ENCODE measurements around the gene RNASE9. TPM values are rescaled to one million over a fixed set of nuclear protein-coding genes. Genes with fewer than 3 reads are reported as not detected.

RNASE9 gene
- polyA plus RNA-seq, 2 of the 4 experiments (the other 2 are of a cell fraction), result not detected

GRCh38 chr14:20609215-20610001 is 48.6 kb upstream of the RNASE9 start:
- under 1% methylated on average over 25 of the region's 44 CpGs for WGBS (ENCODE audit: missing lambda C conversion rate)
- no peak for TF ChIP-seq FOSL2 (IDR thresholded peaks at IDR 0.05)
- TF ChIP-seq FOSL2 (CRISPR knock-in tag; IDR thresholded peaks at IDR 0.05), result no peak
- TF ChIP-seq SMC3 (IDR thresholded peaks at IDR 0.05), result peak; percentile 92
- TF ChIP-seq EHF (CRISPR knock-in tag; IDR thresholded peaks at IDR 0.05), result no peak
- no peak for TF ChIP-seq HOXB13 (CRISPR knock-in tag; IDR thresholded peaks at IDR 0.05; ENCODE audit: low read depth)
- no peak for TF ChIP-seq GATA3 (IDR thresholded peaks at IDR 0.05; ENCODE audit: borderline replicate concordance)
- 0 out of 2 replicates have a peak, but pooled peaks have one; percentile 74 for TF ChIP-seq HMGXB4 (CRISPR knock-in tag; IDR thresholded peaks at IDR 0.05; ENCODE audit: borderline replicate concordance)
- no peak for TF ChIP-seq ESRRA (IDR thresholded peaks at IDR 0.05; ENCODE audit: borderline replicate concordance, low read length)
- peak; percentile 100 for TF ChIP-seq CTCF (IDR thresholded peaks at IDR 0.05)
- no peak for TF ChIP-seq KDM1A (IDR thresholded peaks at IDR 0.05; ENCODE audit: low read depth)
- peak in 1 of 2 experiments; percentile 19; a peak in 1 of 5 replicates for TF ChIP-seq JUN (IDR thresholded peaks at IDR 0.05)
- no peak for TF ChIP-seq USF2 (IDR thresholded peaks at IDR 0.05)
- no peak for TF ChIP-seq POLR2A (IDR thresholded peaks at IDR 0.05; ENCODE audit: low read length)
- TF ChIP-seq EP300 (IDR thresholded peaks at IDR 0.05), result no peak
- no peak for TF ChIP-seq RFX5 (IDR thresholded peaks at IDR 0.05)
- TF ChIP-seq KDM5A (IDR thresholded peaks at IDR 0.05), result peak; percentile 69
- TF ChIP-seq RAD21 (conservative IDR thresholded peaks at IDR 0.05 in 1 of 2, IDR thresholded peaks at IDR 0.05 in 1 of 2), result peak; percentile 93 to 98
- peak in 1 of 2 experiments; percentile 17; a peak in 1 of 4 replicates for TF ChIP-seq CEBPB (IDR thresholded peaks at IDR 0.05)
- peak; percentile 82 for TF ChIP-seq SREBF2 (IDR thresholded peaks at IDR 0.05)
- no peak for TF ChIP-seq PBX3 (IDR thresholded peaks at IDR 0.05)
- TF ChIP-seq MAZ (IDR thresholded peaks at IDR 0.05; ENCODE audit: borderline replicate concordance, low read depth, low read length), result no peak
- TF ChIP-seq HES2 (IDR thresholded peaks at IDR 0.05), result no peak
- 0 out of 2 replicates have a peak, but pooled peaks have one; percentile 59 for TF ChIP-seq MYC (IDR thresholded peaks at IDR 0.05; ENCODE audit: borderline replicate concordance, low read length)
- TF ChIP-seq NPAS2 (CRISPR knock-in tag; IDR thresholded peaks at IDR 0.05; ENCODE audit: borderline replicate concordance), result no peak
- no peak for TF ChIP-seq NFE2L2 (conservative IDR thresholded peaks at IDR 0.05; ENCODE audit: low read length)
- TF ChIP-seq BCL3 (IDR thresholded peaks at IDR 0.05), result no peak
- no peak for TF ChIP-seq ELK1 (IDR thresholded peaks at IDR 0.05; ENCODE audit: low read depth, low read length)
- Histone ChIP-seq H3K4me2 (peak overlapping the region; percentile 88), H3K27ac (peak overlapping the region; percentile 66 to 83), H3K9me3 (no peaks in the 10 kb centered on the region), H3K4me3 (peak overlapping the region; percentile 93), H3K4me1 (peaks cover 22% of the 10 kb centered on the region)
- DNase-seq (ENCODE audit: low read depth in 1 of 2, low spot score in 1 of 2), result peak; percentile 85 to 92
- POLR2A ChIA-PET, result no interaction called here
- ATAC-seq, result peak; percentile 5 to 24; a peak in 4 of 6 replicates
- CTCF ChIA-PET, result interaction anchor here (0.5 to 7.1 kb wide), 63 partner anchors 9 to 1732 kb away, joined by 3 to 67 read pairs (median 4); partner anchors contain the start of genes CCNB1IP1, PARP2, RNASE11 and RNASE4
- no peak for FAIRE-seq
